ELR (cell line): Measurements from ENCODE around the gene PSMD9.
"Not testable (repeated sequence)": the region's sequence is repeated elsewhere in the genome, so short reads cannot be mapped to it uniquely, and the experiment has no call there.

Source experiments
- DNase-seq: peaks from one replicate; pipeline ENCODE4 v3.0.0-alpha.2; 2015; ENCODE audit warnings: low read depth

Gene PSMD9

GRCh38 chr12:121925358-121925695, 36.7 kb downstream of the PSMD9 start:
- DNase-seq, result peak; percentile 87

GRCh38 chr12:121926874-121927706, 38.5 kb downstream of the PSMD9 start:
- DNase-seq, result no peak

DNA sequence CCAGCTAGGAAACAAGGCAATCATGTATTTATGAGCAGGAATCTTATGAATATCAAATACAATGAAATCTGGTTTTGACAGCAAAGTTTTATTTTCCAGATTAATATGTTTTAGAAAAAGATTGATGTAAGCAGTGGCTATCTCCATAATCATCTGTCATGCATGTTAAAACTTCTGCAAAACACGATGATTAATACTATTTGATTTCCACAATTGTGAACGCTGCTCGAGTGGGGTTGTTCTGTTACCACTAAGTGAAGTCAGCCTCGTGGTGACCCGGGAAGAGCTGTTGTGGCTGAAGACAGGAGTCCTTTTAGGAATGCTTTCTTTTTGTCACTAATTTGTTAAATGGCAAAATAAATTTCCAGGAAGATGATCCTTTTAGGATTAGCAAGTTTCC, 39.2 kb downstream of the PSMD9 start:
- DNase-seq, result peak; percentile 34

DNA sequence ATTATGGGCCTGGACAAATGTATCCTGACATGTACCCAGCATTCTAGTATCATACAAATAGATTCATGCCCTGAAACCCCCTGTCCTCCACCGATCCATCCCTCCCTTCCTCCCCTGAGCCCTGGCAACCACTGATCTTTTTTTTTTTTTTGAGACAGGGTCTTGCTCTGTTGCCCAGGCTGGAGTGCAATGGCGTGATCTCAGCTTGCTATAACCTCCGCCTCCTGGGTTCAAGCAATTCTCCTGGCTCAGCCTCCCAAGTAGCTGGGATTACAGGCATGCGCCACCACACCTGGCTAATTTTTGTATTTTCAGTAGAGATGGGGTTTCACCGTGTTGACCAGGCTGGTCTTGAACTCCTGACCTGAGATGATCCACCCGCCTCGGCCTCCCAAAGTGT, 41.0 kb downstream of the PSMD9 start:
- not testable (repeated sequence) for DNase-seq

GRCh38 chr12:121930862-121931261, 42.3 kb downstream of the PSMD9 start:
- no peak for DNase-seq

DNA sequence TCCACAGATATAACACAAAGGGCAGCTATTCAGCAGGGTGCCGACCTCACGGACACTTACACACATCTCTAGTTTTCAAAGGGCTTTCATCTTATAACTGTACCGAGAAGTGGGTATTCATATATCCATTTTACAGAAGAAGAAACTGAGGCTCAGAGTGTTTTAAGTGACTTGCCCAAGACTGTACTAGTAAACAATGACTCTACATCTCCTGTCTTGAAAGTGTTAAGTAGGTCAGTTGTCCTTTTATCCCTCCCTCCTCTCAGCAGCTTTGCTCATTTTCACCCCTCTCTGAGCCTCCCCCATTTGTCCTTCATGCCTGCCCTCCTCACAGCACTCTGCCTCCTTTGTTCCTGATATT, 43.6 kb downstream of the PSMD9 start:
- DNase-seq, result no peak

DNA sequence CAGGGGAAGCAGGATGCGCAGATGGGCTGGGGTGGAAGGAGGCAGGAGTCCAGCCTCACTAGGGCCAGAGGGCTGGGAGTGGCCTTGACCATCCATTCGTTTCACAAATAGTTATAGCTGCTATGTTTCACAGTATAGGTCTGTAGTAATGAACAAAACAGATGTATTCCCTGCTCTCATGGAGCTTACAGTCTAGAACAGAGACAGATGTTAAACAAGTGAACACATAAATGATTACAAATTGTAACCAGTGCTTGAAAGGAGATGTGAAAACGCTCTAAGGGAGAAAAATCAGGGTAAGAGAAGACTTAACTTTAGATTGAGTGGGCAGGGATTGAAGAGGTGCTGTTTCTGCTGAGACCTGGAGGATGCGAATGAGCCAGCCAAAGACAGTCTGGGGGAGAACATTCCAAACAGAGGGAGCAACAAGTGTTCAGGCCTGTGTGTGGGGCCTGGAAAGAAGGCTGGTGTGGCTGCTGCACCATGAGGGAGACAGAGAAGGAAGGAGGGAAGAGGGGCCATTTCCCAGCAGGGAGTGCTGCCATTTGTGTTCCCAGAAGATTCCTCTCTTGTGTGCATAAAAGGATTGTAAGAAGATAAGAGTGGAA, 44.4 kb downstream of the PSMD9 start:
- no peak for DNase-seq

GRCh38 chr12:121933522-121934308, 45.1 kb downstream of the PSMD9 start:
- DNase-seq, result peak; percentile 61

GRCh38 chr12:121934309-121934664, 45.7 kb downstream of the PSMD9 start:
- DNase-seq, result no peak

DNA sequence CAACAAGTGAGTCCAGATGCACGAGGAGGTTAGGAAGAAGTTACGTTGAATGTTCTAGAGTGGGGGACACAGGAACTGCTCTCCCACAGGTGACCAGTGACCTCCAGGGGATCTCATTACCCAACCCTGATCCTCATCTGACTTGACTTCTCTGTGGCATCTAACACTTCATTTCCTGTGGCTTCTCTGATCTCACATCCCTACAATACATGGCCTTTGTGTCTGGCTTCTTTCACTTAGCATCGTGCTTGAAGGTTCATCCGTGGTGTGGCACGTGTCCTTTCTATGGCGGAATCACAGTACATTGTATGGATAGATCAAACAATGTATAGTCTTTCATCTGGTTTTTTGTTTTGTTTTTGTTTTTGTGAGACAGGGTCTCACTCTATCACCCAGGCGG, 49.1 kb downstream of the PSMD9 start:
- DNase-seq, result no peak

DNA sequence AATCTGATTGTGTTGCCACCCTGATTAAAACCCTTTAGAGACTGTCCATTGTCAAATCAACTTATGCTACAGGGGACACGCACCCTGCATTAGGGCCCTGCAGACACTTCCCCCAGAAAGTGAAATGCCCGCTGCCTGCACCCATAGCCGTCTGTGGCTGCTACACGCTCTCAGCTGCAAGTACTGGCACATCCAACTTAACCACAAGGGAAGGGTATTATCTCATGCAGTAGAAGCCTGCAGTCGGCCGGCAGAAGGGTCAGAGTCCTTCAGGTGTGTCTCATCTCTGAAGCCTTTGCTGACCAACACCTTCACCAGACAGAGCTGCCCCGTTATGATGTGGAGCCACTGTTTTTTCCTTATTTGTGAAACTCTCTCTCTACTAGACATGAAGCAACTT, 50.6 kb downstream of the PSMD9 start:
- no peak for DNase-seq

- DNase-seq, result no peak
Measured at GRCh38 chr12:121939992-121940766, 51.6 kb downstream of the PSMD9 start.

DNA sequence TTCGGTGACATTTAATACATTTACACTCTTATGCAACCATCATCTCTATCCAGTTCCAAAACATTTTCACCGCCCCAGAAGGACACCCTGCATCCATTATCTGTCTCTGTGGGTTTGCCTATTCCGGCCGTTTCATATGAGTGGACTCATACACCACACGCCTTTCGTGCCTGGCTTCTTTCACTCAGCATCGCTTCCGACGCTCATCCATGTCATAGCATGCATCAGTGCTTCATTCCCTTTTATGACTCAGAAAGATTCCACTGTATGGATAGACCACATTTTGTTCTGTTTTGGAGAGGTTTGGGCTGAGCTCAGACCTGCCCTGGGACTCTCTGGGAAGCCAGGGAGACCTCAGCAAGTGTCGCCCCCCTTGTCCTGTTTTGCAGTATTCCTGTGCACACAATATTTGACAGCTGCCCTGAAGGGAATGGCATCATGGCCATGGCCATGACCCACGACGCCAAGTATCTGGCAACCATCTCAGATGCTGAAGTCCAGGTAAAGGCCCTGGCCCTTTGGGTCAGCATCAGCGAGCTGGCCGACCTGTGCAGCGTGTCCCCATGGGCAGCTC, 53.6 kb downstream of the PSMD9 start:
- DNase-seq, result peak; percentile 88

DNA sequence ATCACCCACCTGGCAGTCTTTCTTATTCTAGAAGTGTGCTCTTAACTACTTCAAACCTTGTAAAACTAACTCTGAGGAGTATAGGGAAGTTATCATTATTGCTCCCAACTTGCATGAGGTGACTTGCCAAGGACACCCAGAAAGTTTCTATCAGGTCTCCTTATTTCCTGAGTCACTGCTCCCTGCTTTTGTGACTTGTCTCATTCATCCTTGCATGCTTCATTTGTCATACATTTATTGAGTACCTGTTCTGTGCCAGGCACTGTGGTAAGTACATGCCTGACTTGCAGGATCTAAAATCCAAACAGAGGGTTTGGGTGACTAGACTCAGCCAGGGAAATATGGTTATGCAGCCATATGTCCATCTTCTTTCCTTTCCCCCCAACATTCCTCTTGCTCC, 55.3 kb downstream of the PSMD9 start:
- DNase-seq, result no peak

DNA sequence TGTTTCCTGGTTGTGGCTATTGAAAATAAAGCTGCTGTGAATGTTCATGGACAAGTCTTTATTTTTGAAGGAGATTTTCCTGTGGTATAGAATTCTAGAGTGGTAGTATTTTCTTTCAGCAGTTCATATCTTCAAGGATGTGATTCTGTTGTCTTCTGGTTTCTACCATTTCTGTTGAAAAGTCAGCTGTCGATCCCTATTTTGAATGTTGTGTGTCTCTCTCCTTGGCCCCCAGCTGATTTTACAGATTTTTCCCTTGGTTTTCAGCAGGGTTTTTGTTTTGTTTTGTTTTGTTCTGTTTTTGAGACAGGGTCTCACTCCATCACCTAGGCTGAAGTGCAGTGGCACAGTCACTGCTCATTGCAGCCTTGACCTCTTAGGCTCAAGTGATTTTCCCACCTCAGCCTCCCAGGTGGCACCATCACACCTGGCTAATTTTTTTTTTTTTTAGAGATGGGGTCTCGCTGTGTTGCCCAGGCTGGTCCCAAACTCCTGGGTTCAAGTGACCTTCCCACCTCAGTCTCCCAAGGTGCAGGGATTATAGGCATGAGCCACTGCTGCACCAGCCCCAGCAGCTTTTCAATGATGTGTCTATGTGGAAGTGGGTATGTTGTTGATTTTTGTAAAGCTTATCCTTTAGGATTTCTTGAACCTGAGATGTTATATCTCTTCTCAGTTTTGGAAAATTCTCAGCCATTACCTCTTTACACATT, 57.9 kb downstream of the PSMD9 start:
- DNase-seq, result no peak

GRCh38 chr12:121947981-121948380, 59.4 kb downstream of the PSMD9 start:
- no peak for DNase-seq

- peak; percentile 95 for DNase-seq
Measured at GRCh38 chr12:121949648-121950397, 61.2 kb downstream of the PSMD9 start.

DNA sequence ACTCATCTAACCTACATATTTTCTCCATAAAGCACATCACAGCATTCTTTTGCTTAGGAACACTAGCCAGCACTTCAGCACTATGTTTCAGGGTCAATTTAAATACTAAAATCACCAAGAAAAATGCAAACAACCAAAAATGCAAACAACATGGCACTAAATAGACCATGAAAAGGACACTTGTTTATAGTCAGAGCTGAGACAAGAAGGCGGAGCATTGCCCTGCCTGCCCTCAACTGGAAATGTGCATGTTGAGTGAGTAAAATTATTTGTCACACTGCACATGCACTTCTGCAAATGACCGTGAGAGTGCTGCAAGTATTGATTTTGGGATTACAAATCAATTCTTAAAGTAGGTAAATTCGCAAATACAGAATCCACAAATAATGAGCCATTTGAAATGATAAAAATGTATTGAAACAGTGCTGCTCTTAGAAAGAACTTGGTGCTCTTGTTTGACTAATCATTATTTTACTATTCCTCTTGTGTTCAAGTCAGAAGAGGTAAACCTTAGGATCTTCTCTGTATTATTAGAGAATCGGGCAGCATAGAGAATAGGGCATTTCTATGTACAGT, 64.6 kb downstream of the PSMD9 start:
- DNase-seq, result no peak

DNA sequence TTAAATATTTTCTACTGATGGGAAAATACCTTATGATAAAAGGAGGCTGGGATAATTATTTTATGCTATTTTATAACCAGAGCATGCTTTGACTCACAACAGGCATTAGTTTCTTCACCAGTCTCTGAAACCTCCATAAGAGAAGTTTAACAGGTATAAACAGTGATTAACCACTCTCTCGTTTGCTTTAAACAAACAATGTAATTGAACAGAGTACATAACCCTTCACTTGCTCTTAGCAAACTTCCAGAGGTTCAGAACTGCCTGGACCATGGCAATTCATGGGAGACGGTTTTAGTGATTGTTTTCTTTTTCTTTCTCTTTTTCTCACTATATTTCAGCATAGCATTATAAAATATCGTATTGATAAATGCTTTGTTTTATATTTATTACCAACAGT, 65.1 kb downstream of the PSMD9 start:
- no peak for DNase-seq
